DND-41 (cell line): ENCODE results near the gene PGPEP1.

ENCODE experiments used
- EZH2 ChIP-seq: IDR thresholded peaks from 3 replicates; pipeline ENCODE4 v1.6.1; 2012; ENCODE audit warnings: borderline replicate concordance, low read depth, mild to moderate bottlenecking, moderate library complexity, low read length, inconsistent platforms; ENCODE audit not compliant: severe bottlenecking
- TF ChIP-seq, protein P1 (sequence below): IDR thresholded peaks from 2 replicates; pipeline ENCODE4 v1.5.1; 2012; ENCODE audit warnings: borderline replicate concordance, low read length, moderate library complexity, mild to moderate bottlenecking; ENCODE audit not compliant: poor library complexity, severe bottlenecking; ENCODE audit errors: extremely low read depth

DNA sequence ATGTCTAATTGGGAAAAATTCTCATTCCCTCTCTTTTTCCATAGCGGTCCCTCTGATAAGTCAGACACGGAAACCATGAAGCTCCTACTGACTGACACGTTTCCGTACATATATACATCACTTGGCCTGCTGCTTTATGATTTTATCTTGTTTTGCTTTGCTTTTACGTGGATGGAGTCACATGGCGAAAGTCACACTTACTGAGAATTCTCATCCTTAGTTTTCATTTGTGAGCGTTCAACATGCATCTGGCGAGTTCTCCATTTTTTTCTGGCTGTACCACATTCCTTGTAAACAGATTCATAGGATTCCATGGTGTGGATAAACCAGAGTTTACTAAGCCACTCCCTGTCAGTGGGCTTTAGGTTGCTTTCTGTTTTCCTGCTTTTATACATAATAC, 21.2 kb downstream of the PGPEP1 start:
- TF ChIP-seq, protein P1, sequence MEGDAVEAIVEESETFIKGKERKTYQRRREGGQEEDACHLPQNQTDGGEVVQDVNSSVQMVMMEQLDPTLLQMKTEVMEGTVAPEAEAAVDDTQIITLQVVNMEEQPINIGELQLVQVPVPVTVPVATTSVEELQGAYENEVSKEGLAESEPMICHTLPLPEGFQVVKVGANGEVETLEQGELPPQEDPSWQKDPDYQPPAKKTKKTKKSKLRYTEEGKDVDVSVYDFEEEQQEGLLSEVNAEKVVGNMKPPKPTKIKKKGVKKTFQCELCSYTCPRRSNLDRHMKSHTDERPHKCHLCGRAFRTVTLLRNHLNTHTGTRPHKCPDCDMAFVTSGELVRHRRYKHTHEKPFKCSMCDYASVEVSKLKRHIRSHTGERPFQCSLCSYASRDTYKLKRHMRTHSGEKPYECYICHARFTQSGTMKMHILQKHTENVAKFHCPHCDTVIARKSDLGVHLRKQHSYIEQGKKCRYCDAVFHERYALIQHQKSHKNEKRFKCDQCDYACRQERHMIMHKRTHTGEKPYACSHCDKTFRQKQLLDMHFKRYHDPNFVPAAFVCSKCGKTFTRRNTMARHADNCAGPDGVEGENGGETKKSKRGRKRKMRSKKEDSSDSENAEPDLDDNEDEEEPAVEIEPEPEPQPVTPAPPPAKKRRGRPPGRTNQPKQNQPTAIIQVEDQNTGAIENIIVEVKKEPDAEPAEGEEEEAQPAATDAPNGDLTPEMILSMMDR: no peak
- TF ChIP-seq EZH2: no peak
